H1 (cell line): ENCODE measurements around the gene TCAP. TPM values are rescaled to one million over a fixed set of nuclear protein-coding genes. Genes with fewer than 3 reads are reported as not detected.

ENCODE experiments used
- CTCF ChIA-PET: fragments of 300-600 bp; sonication (Branson Sonifier 250); formaldehyde crosslinking; loops from one replicate; lab custom pipeline; 2021; ENCODE audit not compliant: partially characterized antibody; lab: Charles Lee
- POLR2A ChIA-PET: fragments of 300-600 bp; sonication (Branson Sonifier 250); formaldehyde crosslinking; loops from one replicate; lab custom pipeline; 2021; ENCODE audit warnings: inconsistent platforms; ENCODE audit not compliant: partially characterized antibody; lab: Charles Lee
- DNase-seq, 2 experiments: peaks; one replicate each; pipeline versions ENCODE4 v3.0.0 to v3.0.0-alpha.2; 2010 to 2022; ENCODE audit warnings: low spot score in 2 of 2, low read depth in 1 of 2, mixed read lengths in 1 of 2
- FAIRE-seq: peaks from 2 replicates; lab custom pipeline; 2011; peaks lifted over from hg19 to GRCh38; lab: Jason Lieb, UNC
- H2AFZ ChIP-seq: 2 replicates; pipeline ENCODE4 v1.8.1; 2012; ENCODE audit warnings: low read length, inconsistent platforms
- H2AK5ac ChIP-seq: 2 replicates; pipeline ENCODE4 v1.6.1; 2013; ENCODE audit warnings: low read depth, low read length
- H2BK120ac ChIP-seq: replicated peaks from 2 replicates; pipeline ENCODE3; 2013; ENCODE audit warnings: low read depth, low read length, inconsistent platforms
- H2BK12ac ChIP-seq: 2 replicates; pipeline ENCODE4 v1.6.1; 2013; ENCODE audit warnings: low read depth, low read length
- H2BK15ac ChIP-seq: 2 replicates; pipeline ENCODE4 v1.6.1; 2013; ENCODE audit warnings: low read length
- H2BK20ac ChIP-seq: 2 replicates; pipeline ENCODE4 v1.6.1; 2013; ENCODE audit warnings: low read length
- H2BK5ac ChIP-seq: 2 replicates; pipeline ENCODE4 v1.6.1; 2013; ENCODE audit warnings: low read depth, low read length
- H3K14ac ChIP-seq: 2 replicates; pipeline ENCODE4 v1.6.1; 2013; ENCODE audit warnings: inconsistent platforms; ENCODE audit not compliant: insufficient read length
- H3K18ac ChIP-seq: 2 replicates; pipeline ENCODE4 v1.6.1; 2013; ENCODE audit warnings: low read length; ENCODE audit errors: extremely low read depth
- H3K23ac ChIP-seq: 2 replicates; pipeline ENCODE4 v1.6.1; 2013; ENCODE audit warnings: inconsistent platforms; ENCODE audit not compliant: insufficient read length
- H3K23me2 ChIP-seq: 2 replicates; pipeline ENCODE4 v1.6.1; 2013; ENCODE audit warnings: low read depth, low read length
- H3K27ac ChIP-seq: 2 replicates; pipeline ENCODE4 v1.6.1; 2011; ENCODE audit warnings: low read depth, low read length, inconsistent platforms
- H3K27me3 ChIP-seq, 4 experiments: replicated peaks in 1 of 4; 1 replicate in 1 of 4; 2 replicates in 3 of 4; pipeline versions ENCODE4 v1.6.1 to v1.8.1; 2011 to 2013; ENCODE audit warnings: low read length in 3 of 4, mild to moderate bottlenecking in 3 of 4, inconsistent platforms in 2 of 4, mixed read lengths in 2 of 4, moderate library complexity in 1 of 4; ENCODE audit not compliant: control insufficient read depth in 3 of 4, insufficient read depth in 3 of 4; ENCODE audit errors: extremely low read depth in 1 of 4
- H3K36me3 ChIP-seq, 4 experiments: 2 replicates each; pipeline versions ENCODE4 v1.6.1 to v1.8.1; 2011 to 2013; ENCODE audit warnings: mild to moderate bottlenecking in 4 of 4, low read length in 3 of 4, moderate library complexity in 2 of 4, control low read depth in 1 of 4, inconsistent platforms in 1 of 4; ENCODE audit not compliant: insufficient read depth in 4 of 4, control insufficient read depth in 2 of 4
- H3K4ac ChIP-seq: replicated peaks from 2 replicates; pipeline ENCODE3; 2013; ENCODE audit warnings: low read length, low read depth, mixed read lengths, inconsistent platforms; ENCODE audit not compliant: insufficient read length
- H3K4me1 ChIP-seq, 4 experiments: replicated peaks in 1 of 4; 1 replicate in 1 of 4; 2 replicates in 3 of 4; pipeline versions ENCODE4 v1.6.1 to v1.8.1; 2011 to 2013; ENCODE audit warnings: low read length in 3 of 4, inconsistent platforms in 2 of 4, mixed read lengths in 1 of 4; ENCODE audit not compliant: insufficient read depth in 4 of 4, control insufficient read depth in 3 of 4
- H3K4me2 ChIP-seq, 2 experiments: 2 replicates each; pipeline versions ENCODE4 v1.6.1 to v1.8.1; 2011 to 2013; ENCODE audit warnings: low read depth in 2 of 2, low read length in 2 of 2, control low read depth in 1 of 2, inconsistent platforms in 1 of 2, mild to moderate bottlenecking in 1 of 2; ENCODE audit not compliant: insufficient read depth in 1 of 2
- H3K4me3 ChIP-seq, 4 experiments: fragments of 200-600, 300-600 bp in 1 of 4; sonication (generic), shearing (Covaris generic), sonication (Bioruptor Twin) in 1 of 4; 2 replicates each; pipeline versions ENCODE4 v1.5.1 to v1.8.1; 2011 to 2016; ENCODE audit warnings: low read length in 4 of 4, low read depth in 3 of 4, control low read depth in 2 of 4, inconsistent platforms in 2 of 4, mild to moderate bottlenecking in 2 of 4, mixed read lengths in 1 of 4, moderate library complexity in 1 of 4; ENCODE audit not compliant: insufficient read depth in 2 of 4; ENCODE audit errors: extremely low read depth in 1 of 4
- H3K56ac ChIP-seq: replicated peaks from 2 replicates; pipeline ENCODE3; 2013; ENCODE audit warnings: low read depth, mild to moderate bottlenecking, mixed read lengths, low read length, inconsistent platforms; ENCODE audit not compliant: insufficient read length
- H3K79me1 ChIP-seq: 2 replicates; pipeline ENCODE4 v1.6.1; 2013; ENCODE audit warnings: low read depth, low read length, control low read depth
- H3K79me2 ChIP-seq, 2 experiments: 2 replicates each; pipeline versions ENCODE4 v1.6.1 to v1.8.1; 2012 to 2013; ENCODE audit warnings: low read length in 2 of 2, mild to moderate bottlenecking in 2 of 2, inconsistent platforms in 1 of 2; ENCODE audit not compliant: insufficient read depth in 2 of 2, control insufficient read depth in 1 of 2
- H3K9ac ChIP-seq, 4 experiments: replicated peaks in 1 of 4; 1 replicate in 1 of 4; 2 replicates in 3 of 4; pipeline versions ENCODE4 v1.6.1 to v1.8.1; 2011 to 2013; ENCODE audit warnings: low read depth in 3 of 4, low read length in 3 of 4, control low read depth in 2 of 4, mild to moderate bottlenecking in 2 of 4, moderate library complexity in 2 of 4, inconsistent platforms in 1 of 4; ENCODE audit errors: extremely low read depth in 1 of 4
- H3K9me3 ChIP-seq, 2 experiments: 2 replicates each; pipeline versions ENCODE4 v1.6.1 to v1.8.1; 2012 to 2013; ENCODE audit warnings: mild to moderate bottlenecking in 2 of 2, moderate library complexity in 2 of 2, control low read depth in 1 of 2, inconsistent platforms in 1 of 2, low read depth in 1 of 2, low read length in 1 of 2, mixed read lengths in 1 of 2; ENCODE audit not compliant: insufficient read depth in 2 of 2
- H4K20me1 ChIP-seq, 2 experiments: replicated peaks in 1 of 2; 2 replicates each; pipeline versions ENCODE3 to v1.8.1; 2011 to 2013; ENCODE audit warnings: inconsistent platforms in 2 of 2, low read length in 2 of 2, mild to moderate bottlenecking in 1 of 2; ENCODE audit not compliant: insufficient read depth in 2 of 2, control insufficient read depth in 1 of 2
- H4K5ac ChIP-seq: 2 replicates; pipeline ENCODE4 v1.6.1; 2013; ENCODE audit warnings: low read length, low read depth, mixed read lengths, inconsistent platforms; ENCODE audit not compliant: insufficient read length
- H4K8ac ChIP-seq: 2 replicates; pipeline ENCODE4 v1.8.0; 2013; ENCODE audit warnings: mild to moderate bottlenecking, moderate library complexity, low read length, inconsistent platforms; ENCODE audit not compliant: insufficient read depth; ENCODE audit errors: extremely low read depth
- H4K91ac ChIP-seq: replicated peaks from 2 replicates; pipeline ENCODE3; 2013; ENCODE audit warnings: low read length, mixed read lengths, inconsistent platforms; ENCODE audit not compliant: insufficient read length
- EGR1 ChIP-seq: IDR thresholded peaks from 2 replicates; pipeline ENCODE4 v1.6.1; 2011; ENCODE audit warnings: low read depth, low read length, borderline replicate concordance
- JUND ChIP-seq: IDR thresholded peaks from 2 replicates; pipeline ENCODE4 v1.6.1; 2011; ENCODE audit warnings: mild to moderate bottlenecking, improper control_type of control experiment, low read length
- SIN3A ChIP-seq, 2 experiments: IDR thresholded peaks in 1 of 2; conservative IDR thresholded peaks in 1 of 2; 2 replicates each; pipeline ENCODE4 v1.6.1; 2011 to 2012; ENCODE audit warnings: low read length in 2 of 2, improper control_type of control experiment in 1 of 2, low read depth in 1 of 2, mild to moderate bottlenecking in 1 of 2
- WGBS, 2 experiments: shearing (Covaris generic) in 1 of 2; methylation state at CpG; one replicate each; pipeline versions ENCODE4 v1.1.6 to v1.1.7; 2013 to 2015; ENCODE audit warnings: low lambda C conversion rate in 2 of 2, mixed read lengths in 2 of 2, inconsistent platforms in 1 of 2, low coverage in 1 of 2, missing lambda C conversion rate in 1 of 2; ENCODE audit not compliant: insufficient replicate concordance in 2 of 2, insufficient coverage in 1 of 2, insufficient read length in 1 of 2; ENCODE audit errors: extremely low coverage in 1 of 2, missing lambda C conversion rate in 1 of 2; 5-methylcytosine and 5-hydroxymethylcytosine counted together
- polyA plus RNA-seq, 7 experiments: library from polyadenylated mRNA; depleted of rRNA in 3 of 7; stranded (reverse) in 5 of 7; unstranded in 2 of 7; fragments of >200 nt in 5 of 7; fragments of 200-250 nt in 2 of 7; gene quantifications; 1 replicate in 5 of 7; 2 replicates in 1 of 7; 4 replicates in 1 of 7; pipeline versions ENCODE4 v1.2.1 to v1.2.3, GENCODE V29; 2011 to 2013; ENCODE audit warnings: missing spikeins in 2 of 7, mixed read lengths in 2 of 7
- total RNA-seq: library from RNA; stranded (reverse); fragmentation: NEBNext Ultra II Directional; extraction: Animal tissue kit (Norgen Biotek cat#: 25700); gene quantifications from 2 replicates; pipeline ENCODE4 v1.2.1, GENCODE V29; 2021

Gene TCAP
- total and polyA plus RNA-seq, 2 of the 8 experiments (the other 6 are each of a cell fraction or from before 2014, with no cell fraction given): 0.82 to 1.4 TPM

GRCh38 chr17:39653316-39653661 lies 11.9 kb upstream of the TCAP start:
- H2BK5ac ChIP-seq: peak overlapping the region; percentile 68; the same call in 1 of the 2 replicates
- H2BK15ac ChIP-seq: peak overlapping the region; percentile 99; the same call in 1 of the 2 replicates
- no peak for DNase-seq
- no peaks in the 10 kb centered on the region for H3K9me3 ChIP-seq
- H3K23ac ChIP-seq: no peak overlapping the region
- peaks cover 2% of the 10 kb centered on the region; the same call in 1 of the 2 replicates for H3K79me1 ChIP-seq
- peak overlapping the region; percentile 53; the same call in 1 of the 2 replicates for H3K27ac ChIP-seq
- H3K27me3 ChIP-seq: no peaks in the 10 kb centered on the region
- H4K20me1 ChIP-seq: peaks cover 1 to 2% of the 10 kb centered on the region in 2 experiments
- no peak overlapping the region for H2AFZ ChIP-seq
- no peak overlapping the region for H3K14ac ChIP-seq
- 94% methylated on average over 12 of the region's 12 CpGs; no CpG with 5 or more reads in 1 of the 2 experiments for WGBS, 2 experiments
- no peaks in the 10 kb centered on the region; the same call in 1 of the 2 replicates for H3K23me2 ChIP-seq
- no peak overlapping the region for H2BK120ac ChIP-seq
- peak overlapping the region; percentile 46; the same call in 1 of the 2 replicates for H4K8ac ChIP-seq
- H2BK20ac ChIP-seq: no peak overlapping the region
- TF ChIP-seq JUND: no peak
- TF ChIP-seq SIN3A (conservative IDR thresholded peaks at IDR 0.05 in 1 of 2, IDR thresholded peaks at IDR 0.05 in 1 of 2; ENCODE audit: low read depth in 1 of 2, low read length in 2 of 2): 0 out of 4 replicates have a peak, but pooled peaks of 1 of the 2 experiments have one; percentile 7
- no peak for TF ChIP-seq EGR1
- no peak overlapping the region for H3K56ac ChIP-seq
- peaks cover 5 to 27% (median 20%) of the 10 kb centered on the region in 4 experiments for H3K4me1 ChIP-seq
- peak overlapping the region; percentile 26; the same call in 1 of the 2 replicates for H2AK5ac ChIP-seq
- no peak overlapping the region for H2BK12ac ChIP-seq
- H4K5ac ChIP-seq: peak overlapping the region; percentile 20
- H3K4me3 ChIP-seq: no peak overlapping the region
- ChIA-PET CTCF (interaction anchor here (0.5 to 49.2 kb wide), 17 partner anchors 12 to 190 kb away, joined by 3 to 1885 read pairs (median 4); partner anchors contain the start of genes ERBB2, GRB7, MIEN1 and PGAP3), POLR2A (interaction anchor here (0.7 to 5.2 kb wide), 11 partner anchors 8 to 48 kb away, joined by 3 to 22 read pairs (median 3); partner anchors contain the start of genes PNMT, STARD3 and TCAP)
- H3K9ac ChIP-seq: no peak overlapping the region
- peak overlapping the region; percentile 33 for H3K4ac ChIP-seq
- no peak for FAIRE-seq
- peak overlapping the region; percentile 64; the same call in 1 of the 2 replicates for H3K18ac ChIP-seq
- H4K91ac ChIP-seq: peak overlapping the region; percentile 13
- H3K79me2 ChIP-seq: peaks cover 0 to 2% of the 10 kb centered on the region in 2 experiments; a peak in 1 of 4 replicates
- no peaks in the 10 kb centered on the region for H3K36me3 ChIP-seq
- H3K4me2 ChIP-seq: peak overlapping the region; percentile 8 to 14; a peak in 2 of 4 replicates
